Measurements from ENCODE around the gene CHST9.
"Not testable (repeated sequence)": the region's sequence is repeated elsewhere in the genome, so short reads cannot be mapped to it uniquely, and the experiment has no call there.

The CHST9 gene

GRCh38 chr18:27005589-27005988, 179.5 kb downstream of the CHST9 start:
- no peak for DNase-seq (ENCODE audit: low read depth in 2 of 2)

GRCh38 chr18:27004056-27004829, 180.9 kb downstream of the CHST9 start:
- DNase-seq (ENCODE audit: low read depth in 2 of 2): no peak

- no peak for DNase-seq (ENCODE audit: low read depth in 2 of 2)
Measured at GRCh38 chr18:26999797-27000196, 185.3 kb downstream of the CHST9 start.

- DNase-seq (ENCODE audit: low read depth in 2 of 2): no peak
Measured at GRCh38 chr18:26993568-26993967, 191.5 kb downstream of the CHST9 start.

- DNase-seq (ENCODE audit: low read depth in 2 of 2): no peak
Measured at GRCh38 chr18:26992926-26993325, 192.2 kb downstream of the CHST9 start.

- DNase-seq (ENCODE audit: low read depth in 2 of 2): no peak
Measured at GRCh38 chr18:26989842-26990241, 195.3 kb downstream of the CHST9 start.

GRCh38 chr18:26981360-26982082, 203.6 kb downstream of the CHST9 start:
- DNase-seq (ENCODE audit: low read depth in 2 of 2): no peak

GRCh38 chr18:26978812-26979341, 206.2 kb downstream of the CHST9 start:
- DNase-seq (ENCODE audit: low read depth in 2 of 2): no peak

GRCh38 chr18:26977781-26978180, 207.3 kb downstream of the CHST9 start:
- DNase-seq (ENCODE audit: low read depth in 2 of 2): no peak

- DNase-seq (ENCODE audit: low read depth in 2 of 2): no peak
Measured at GRCh38 chr18:26976206-26976605, 208.9 kb downstream of the CHST9 start.

- not testable (repeated sequence) for DNase-seq (ENCODE audit: low read depth in 2 of 2)
Measured at GRCh38 chr18:26972549-26972948, 212.6 kb downstream of the CHST9 start.

- DNase-seq (ENCODE audit: low read depth in 2 of 2): no peak
Measured at GRCh38 chr18:26971409-26971808, 213.7 kb downstream of the CHST9 start.

GRCh38 chr18:26970637-26971036, 214.5 kb downstream of the CHST9 start:
- DNase-seq (ENCODE audit: low read depth in 2 of 2): no peak

GRCh38 chr18:26965206-26965605, 219.9 kb downstream of the CHST9 start:
- no peak for DNase-seq (ENCODE audit: low read depth in 2 of 2)

- DNase-seq (ENCODE audit: low read depth in 2 of 2): no peak
Measured at GRCh38 chr18:26963292-26963691, 221.8 kb downstream of the CHST9 start.

- no peak for DNase-seq (ENCODE audit: low read depth in 2 of 2)
Measured at GRCh38 chr18:26961839-26962238, 223.3 kb downstream of the CHST9 start.

GRCh38 chr18:26960911-26961310, 224.2 kb downstream of the CHST9 start:
- no peak for DNase-seq (ENCODE audit: low read depth in 2 of 2)

GRCh38 chr18:26956863-26957262, 228.2 kb downstream of the CHST9 start:
- no peak for DNase-seq (ENCODE audit: low read depth in 2 of 2)

GRCh38 chr18:26948703-26949102, 236.4 kb downstream of the CHST9 start:
- DNase-seq (ENCODE audit: low read depth in 2 of 2): no peak

GRCh38 chr18:26943906-26944305, 241.2 kb downstream of the CHST9 start:
- no peak for DNase-seq (ENCODE audit: low read depth in 2 of 2)

- DNase-seq (ENCODE audit: low read depth in 2 of 2): no peak
Measured at GRCh38 chr18:26941584-26941983, 243.5 kb downstream of the CHST9 start.

GRCh38 chr18:26940744-26941398, 244.2 kb downstream of the CHST9 start:
- no peak for DNase-seq (ENCODE audit: low read depth in 2 of 2)

All from stimulated activated CD4-positive, alpha-beta T cell treated with anti-CD3 and anti-CD28 coated beads, Interleukin-1b, Interleukin-23, amount 100 ng/mL, for 4 hours (primary cell).